HCT116 (cell line): ENCODE measurements around the gene OGN. TPM values are rescaled to one million over a fixed set of nuclear protein-coding genes. Genes with fewer than 3 reads are reported as not detected.

Experiments used
- ATAC-seq: fragments of 200-7000 bp; cut with Tn5 transposase; 2 replicates; pipeline ENCODE4 v1.9.1; 2020; ENCODE audit warnings: mild to moderate bottlenecking, moderate library complexity
- BruUV-seq: library from RNA; stranded (reverse); fragments of 400-500 nt; replicated peaks from 2 replicates; lab custom pipeline; 2021; lab: Mats Ljungman, UMichigan
- CTCF ChIA-PET: fragments of 300-600 bp; sonication (Branson Sonifier 250); formaldehyde crosslinking; loops from one replicate; lab custom pipeline; 2021; ENCODE audit warnings: antibody characterized with exemption; lab: Charles Lee
- POLR2A ChIA-PET: fragments of 300-600, 350-600 bp; sonication (Branson Sonifier 250); formaldehyde crosslinking; loops from one replicate; lab custom pipeline; 2021; ENCODE audit warnings: antibody characterized with exemption; lab: Charles Lee
- RAD21 ChIA-PET, 2 experiments: fragments of 300-600 bp; sonication (Branson Sonifier 250); formaldehyde crosslinking; loops; one replicate each; lab custom pipeline; 2023; ENCODE audit warnings: low total read pairs in 2 of 2; ENCODE audit not compliant: uncharacterized antibody in 2 of 2, unreplicated experiment in 2 of 2, low non-redundant PET in 1 of 2; lab: Charles Lee
- DNase-seq: peaks from one replicate; pipeline ENCODE4 v3.0.0-alpha.2; 2010; ENCODE audit warnings: low read depth, low spot score
- H2AFZ ChIP-seq: fragments of 200-600 bp; shearing (Covaris generic), sonication (generic); 2 replicates; pipeline ENCODE4 v1.6.1; 2017; ENCODE audit warnings: low read depth, mixed run types, mixed read lengths, antibody characterized with exemption, low read length; ENCODE audit not compliant: poor library complexity, severe bottlenecking
- H3K27ac ChIP-seq: 2 replicates; pipeline ENCODE4 v1.5.1; 2012; ENCODE audit warnings: low read depth, low read length
- H3K27me3 ChIP-seq: fragments of 200-600 bp; sonication (generic); 2 replicates; pipeline ENCODE4 v1.6.1; 2016; ENCODE audit warnings: mixed run types, low read length, mixed read lengths; ENCODE audit not compliant: insufficient read depth
- H3K36me3 ChIP-seq, 2 experiments: fragments of 200-500 bp in 1 of 2; fragments of 200-600 bp in 1 of 2; sonication (Bioruptor generic) in 1 of 2; sonication (generic) in 1 of 2; 2 replicates each; pipeline versions ENCODE4 v1.5.1 to v1.6.1; 2014 to 2016; ENCODE audit warnings: low read length in 2 of 2, inconsistent platforms in 1 of 2, mixed read lengths in 1 of 2, mixed run types in 1 of 2; ENCODE audit not compliant: insufficient read depth in 2 of 2, control insufficient read depth in 1 of 2
- H3K4me1 ChIP-seq, 2 experiments: fragments of 200-600 bp in 1 of 2; sonication (generic) in 1 of 2; 2 replicates each; pipeline versions ENCODE4 v1.5.1 to v1.6.1; 2012 to 2017; ENCODE audit warnings: low read length in 2 of 2, inconsistent platforms in 1 of 2, mild to moderate bottlenecking in 1 of 2, mixed read lengths in 1 of 2, mixed run types in 1 of 2, moderate library complexity in 1 of 2; ENCODE audit not compliant: insufficient read depth in 2 of 2, control insufficient read depth in 1 of 2
- H3K4me2 ChIP-seq: fragments of 200-600 bp; sonication (generic); 2 replicates; pipeline ENCODE4 v1.6.1; 2017; ENCODE audit warnings: mixed run types, low read length, mixed read lengths
- H3K4me3 ChIP-seq, 2 experiments: fragments of 200-600 bp in 1 of 2; sonication (generic) in 1 of 2; replicated peaks in 1 of 2; 2 replicates each; pipeline ENCODE4 v1.5.1; 2011 to 2016; ENCODE audit warnings: low read length in 2 of 2, control low read depth in 1 of 2, low read depth in 1 of 2, mild to moderate bottlenecking in 1 of 2, mixed read lengths in 1 of 2, mixed run types in 1 of 2
- H3K79me2 ChIP-seq: fragments of 200-600 bp; sonication (generic); 2 replicates; pipeline ENCODE4 v1.6.1; 2017; ENCODE audit warnings: mild to moderate bottlenecking, mixed run types, low read length, moderate library complexity, mixed read lengths; ENCODE audit not compliant: insufficient read depth
- H3K9ac ChIP-seq: fragments of 200-600 bp; sonication (generic); 2 replicates; pipeline ENCODE4 v1.6.1; 2016; ENCODE audit warnings: low read length, mixed read lengths
- H3K9me2 ChIP-seq: fragments of 200-600 bp; sonication (generic), shearing (Covaris generic); 2 replicates; pipeline ENCODE4 v1.6.1; 2017; ENCODE audit warnings: mixed run types, mild to moderate bottlenecking, moderate library complexity; ENCODE audit not compliant: insufficient read depth
- H3K9me3 ChIP-seq, 2 experiments: fragments of 200-500 bp in 1 of 2; fragments of 200-600 bp in 1 of 2; sonication (Bioruptor generic) in 1 of 2; sonication (generic) in 1 of 2; 2 replicates each; pipeline ENCODE4 v1.6.1; 2014 to 2017; ENCODE audit warnings: low read length in 2 of 2, mixed read lengths in 2 of 2, inconsistent platforms in 1 of 2, low read depth in 1 of 2, mild to moderate bottlenecking in 1 of 2, mixed run types in 1 of 2, moderate library complexity in 1 of 2; ENCODE audit not compliant: control insufficient read depth in 1 of 2, insufficient read depth in 1 of 2
- H4K20me1 ChIP-seq: fragments of 200-600 bp; sonication (generic), shearing (Covaris generic); 2 replicates; pipeline ENCODE4 v1.6.1; 2017; ENCODE audit warnings: mixed run types, mild to moderate bottlenecking, moderate library complexity; ENCODE audit not compliant: insufficient read depth
- CBX3 ChIP-seq: IDR thresholded peaks from 2 replicates; pipeline ENCODE4 v1.6.1; 2012; ENCODE audit warnings: low read depth
- EZH2 ChIP-seq: fragments of 200-600 bp; sonication (generic); IDR thresholded peaks from 2 replicates; pipeline ENCODE4 v1.6.1; 2017; ENCODE audit warnings: antibody characterized with exemption, mixed run types
- FOSL1 ChIP-seq: IDR thresholded peaks from 2 replicates; pipeline ENCODE4 v1.6.1; 2012; ENCODE audit warnings: low read depth
- JUND ChIP-seq: IDR thresholded peaks from 2 replicates; pipeline ENCODE4 v1.6.1; 2012
- RAD21 ChIP-seq: IDR thresholded peaks from 2 replicates; pipeline ENCODE4 v1.6.1; 2012; ENCODE audit warnings: low read depth, mild to moderate bottlenecking
- ZBTB33 ChIP-seq: IDR thresholded peaks from 2 replicates; pipeline ENCODE4 v1.6.1; 2011; ENCODE audit warnings: mild to moderate bottlenecking, low read length, moderate library complexity; ENCODE audit not compliant: insufficient replicate concordance; ENCODE audit errors: extremely low read depth
- intact Hi-C: fragments of 100-400 bp; cut with micrococcal nuclease; formaldehyde crosslinking; loops from 2 replicates; pipeline ENCODE4 v1.10.0; 2022
- total RNA-seq: library from RNA; stranded (reverse); gene quantifications from one replicate; pipeline ENCODE4 v1.2.1, GENCODE V29; 2021; ENCODE audit not compliant: unreplicated experiment

Gene OGN
- total RNA-seq, 1 experiment from 2014 or later = 0.15 TPM

GRCh38 chr9:92402360-92402759 is 2.0 kb downstream of the OGN start:
- no peak for ATAC-seq
- CTCF ChIA-PET = no interaction called here
- RAD21 ChIA-PET = no interaction called here
- Histone ChIP-seq H3K4me3 (no peak overlapping the region), H3K36me3 (no peaks in the 10 kb centered on the region), H3K79me2 (no peaks in the 10 kb centered on the region), H3K4me1 (no peaks in the 10 kb centered on the region), H3K27me3 (no peaks in the 10 kb centered on the region), H3K4me2 (no peak overlapping the region), H3K9ac (no peak overlapping the region), H3K9me3 (no peaks in the 10 kb centered on the region), H2AFZ (no peak overlapping the region), H3K27ac (no peak overlapping the region), H4K20me1 (no peaks in the 10 kb centered on the region), H3K9me2 (no peaks in the 10 kb centered on the region)
- POLR2A ChIA-PET = no interaction called here
- no TSS peak for BruUV-seq
- no peak for DNase-seq
- TF ChIP-seq JUND (no peak), RAD21 (no peak), ZBTB33 (no peak), EZH2 (no peak)
- intact Hi-C loops = no loop called here

DNA sequence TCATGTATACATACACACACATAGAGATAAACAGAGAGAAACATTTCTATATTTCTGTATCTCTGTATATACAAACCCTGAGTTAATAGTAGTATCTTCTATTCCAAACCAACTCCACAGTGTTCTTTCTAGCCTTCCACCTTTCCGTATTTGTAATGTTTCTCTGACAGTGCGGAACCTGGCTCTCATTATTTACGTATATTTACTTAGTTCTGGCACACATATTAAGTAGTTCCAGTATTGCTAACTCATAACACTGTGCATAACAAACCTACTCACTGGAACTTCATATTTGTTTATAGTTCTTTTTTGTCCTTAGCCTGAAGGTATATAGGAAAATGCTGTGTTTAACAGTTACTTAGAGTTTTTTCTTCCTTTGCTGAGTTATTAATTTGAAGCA is 6.5 kb downstream of the OGN start:
- Histone ChIP-seq H3K36me3 (no peaks in the 10 kb centered on the region), H3K27me3 (no peaks in the 10 kb centered on the region), H3K9ac (no peak overlapping the region), H2AFZ (no peak overlapping the region), H3K9me3 (no peaks in the 10 kb centered on the region), H4K20me1 (no peaks in the 10 kb centered on the region), H3K79me2 (no peaks in the 10 kb centered on the region), H3K4me2 (no peak overlapping the region), H3K9me2 (no peaks in the 10 kb centered on the region), H3K27ac (no peak overlapping the region), H3K4me3 (no peak overlapping the region), H3K4me1 (no peaks in the 10 kb centered on the region)
- ChIA-PET POLR2A (no interaction called here), RAD21 (no interaction called here), CTCF (no interaction called here)
- TF ChIP-seq CBX3 = no peak
- no peak for TF ChIP-seq RAD21
- no peak for TF ChIP-seq FOSL1
- DNase-seq (no peak), ATAC-seq (no peak)
- no TSS peak for BruUV-seq
- intact Hi-C loops = no loop called here
